GM12873 (cell line): ENCODE measurements around the gene HUS1.

Experiments
- CTCF ChIP-seq: IDR thresholded peaks from 2 replicates; pipeline ENCODE4 v1.5.1; 2012; ENCODE audit warnings: low read depth, mild to moderate bottlenecking, moderate library complexity, low read length, control low read depth; ENCODE audit not compliant: insufficient read depth; ENCODE audit errors: missing control alignments

HUS1 gene

DNA sequence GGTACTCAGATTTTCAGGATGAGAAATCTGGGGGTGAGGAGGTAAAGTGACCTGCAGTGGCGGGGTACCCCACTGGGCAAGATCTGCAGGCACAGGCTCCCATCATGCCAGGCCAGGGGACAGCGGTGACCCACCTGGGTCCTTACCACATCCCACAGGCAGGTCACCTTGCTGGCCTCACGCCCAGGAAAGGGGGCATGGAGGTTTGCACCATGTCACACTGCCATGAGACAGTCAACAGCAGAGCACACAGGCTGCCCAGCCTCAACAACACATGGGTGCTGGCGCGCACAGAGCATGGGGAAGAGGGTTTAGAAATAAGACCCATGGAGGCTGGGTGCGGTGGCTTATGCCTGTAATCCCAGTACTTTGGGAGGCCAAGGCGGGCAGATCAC is 32.1 kb downstream of the HUS1 start:
- TF ChIP-seq CTCF: no peak

DNA sequence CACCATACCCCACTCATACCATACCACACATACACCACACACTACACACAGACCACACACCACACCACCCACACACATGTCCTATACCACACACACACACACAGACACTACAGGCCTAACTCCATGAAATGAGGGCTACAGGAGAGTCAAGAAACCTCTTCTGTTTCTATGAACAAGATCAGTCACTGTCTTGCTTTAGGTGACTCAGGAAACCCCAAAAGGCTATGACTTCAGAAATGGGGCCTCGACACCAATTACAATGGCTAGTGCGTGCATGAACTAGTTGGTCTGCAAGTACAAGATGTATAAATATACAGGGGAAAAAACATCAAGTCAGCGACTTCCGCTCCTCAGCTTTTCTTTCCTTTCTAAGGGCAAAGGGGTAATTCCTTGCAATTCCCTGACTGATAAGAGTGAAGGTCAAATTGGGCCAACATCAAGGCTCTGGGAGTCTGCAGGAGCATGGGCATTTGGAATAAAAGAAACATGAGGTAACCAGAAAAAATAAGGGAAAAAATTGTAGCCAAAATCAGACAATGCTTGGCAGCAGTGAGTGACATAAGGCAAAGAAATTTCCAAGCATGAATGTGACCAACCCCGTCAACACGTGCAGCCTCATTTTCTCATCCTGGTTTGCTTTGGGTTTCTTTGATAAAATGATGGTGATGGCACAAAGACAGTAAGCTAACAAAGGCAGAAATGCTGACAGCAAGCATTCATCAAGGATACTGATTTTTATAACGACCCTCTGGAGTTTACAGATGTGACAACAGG is 32.6 kb downstream of the HUS1 start:
- no peak for TF ChIP-seq CTCF

DNA sequence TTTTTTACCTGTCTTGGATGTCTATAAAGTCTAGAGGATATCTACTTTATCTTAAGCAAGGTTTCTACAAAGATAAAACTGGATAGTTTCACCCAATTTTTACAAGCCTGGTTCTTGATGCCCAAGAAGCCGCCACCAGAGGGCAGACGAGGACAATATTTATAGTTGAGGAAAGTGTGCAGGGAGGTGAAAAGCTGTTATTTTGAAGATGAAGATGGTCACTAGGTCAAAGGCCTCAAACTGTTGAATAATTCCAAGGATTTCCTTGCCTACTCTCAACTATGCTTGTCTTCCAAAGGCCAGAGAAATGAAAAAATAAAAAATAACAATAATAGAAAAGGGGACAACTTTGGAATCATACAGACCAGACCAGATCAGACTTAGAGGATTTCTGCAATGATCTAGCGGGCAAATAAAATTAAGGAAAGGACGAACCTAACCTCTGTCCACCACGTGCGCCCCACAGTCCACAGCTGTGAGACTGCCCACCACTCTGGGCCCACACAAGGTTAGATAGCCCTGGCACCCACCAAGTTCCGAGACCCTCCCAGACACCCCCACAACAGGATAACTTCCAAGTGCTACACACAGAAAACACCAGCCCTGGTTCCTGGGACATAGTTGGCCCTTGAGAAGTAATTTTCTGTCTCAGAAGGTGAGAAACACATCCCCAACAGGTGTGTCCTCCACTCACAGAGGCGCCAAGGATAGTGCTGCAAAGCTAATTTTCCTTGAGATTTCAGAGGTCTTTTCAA is 34.0 kb downstream of the HUS1 start:
- peak; percentile 59 for TF ChIP-seq CTCF

DNA sequence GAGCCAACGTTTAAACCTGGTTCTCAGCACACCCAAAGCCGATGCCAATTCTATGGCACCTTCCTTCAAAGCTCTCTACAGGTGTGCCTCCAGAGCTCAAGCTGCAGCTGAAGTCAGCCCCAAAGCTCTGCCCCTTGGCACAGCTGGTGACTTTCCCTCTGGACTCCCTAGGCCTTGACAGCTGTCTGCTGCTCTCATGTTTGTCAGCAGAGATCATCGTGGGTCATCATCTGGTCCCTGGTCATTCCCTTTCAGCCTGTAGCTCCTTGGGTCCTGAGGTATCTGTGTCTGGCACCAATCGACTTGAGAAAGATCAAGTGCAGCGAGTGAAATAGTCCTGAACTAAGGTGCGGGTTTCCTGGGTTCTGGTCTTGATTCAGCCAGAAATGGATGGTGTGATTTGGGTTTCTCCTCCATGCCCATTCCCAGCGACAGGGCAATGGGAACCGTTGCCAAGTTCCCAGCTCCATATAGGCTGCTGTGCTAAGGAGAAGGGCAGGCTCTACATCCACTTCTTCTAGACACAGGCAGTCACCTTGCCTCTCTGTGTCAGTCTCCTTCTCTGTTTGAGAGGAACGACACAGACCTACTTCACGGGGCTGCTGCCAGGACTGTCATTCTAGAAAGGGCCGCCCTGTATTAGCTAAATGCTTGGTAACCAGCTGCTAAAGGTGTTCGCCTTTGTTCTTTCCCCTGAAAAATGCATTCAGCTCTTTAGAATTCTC is 34.7 kb downstream of the HUS1 start:
- no peak for TF ChIP-seq CTCF

- no peak for TF ChIP-seq CTCF
Measured at GRCh38 chr7:47943676-47944474, 35.5 kb downstream of the HUS1 start.

DNA sequence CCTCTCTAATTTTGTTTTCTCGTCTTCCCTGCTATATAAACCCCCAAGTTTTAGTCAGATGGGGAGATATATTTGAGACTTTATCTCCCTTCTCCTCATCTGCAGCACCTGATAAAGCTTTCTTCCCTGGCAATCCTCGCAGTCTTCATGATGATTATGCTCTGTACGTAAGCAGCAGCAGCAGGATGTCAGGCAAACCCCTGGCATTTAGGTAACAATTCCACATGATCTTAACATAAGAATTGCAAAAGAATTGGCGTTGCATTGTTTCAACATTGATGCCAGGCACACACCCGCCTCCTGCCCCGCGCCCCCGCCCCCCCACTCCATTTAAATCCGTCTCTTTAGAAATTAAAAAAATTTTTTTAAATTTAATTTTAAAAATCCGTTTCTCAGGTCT is 37.3 kb downstream of the HUS1 start:
- no peak for TF ChIP-seq CTCF
